ENCODE results near the gene MRPL20. TPM values are rescaled to one million over a fixed set of nuclear protein-coding genes. Genes with fewer than 3 reads are reported as not detected.

The MRPL20 gene
- total and polyA plus RNA-seq, 2 donors (not counting 3 experiments of a cell fraction or from before 2014, with no cell fraction given): 134 to 152 TPM

DNA sequence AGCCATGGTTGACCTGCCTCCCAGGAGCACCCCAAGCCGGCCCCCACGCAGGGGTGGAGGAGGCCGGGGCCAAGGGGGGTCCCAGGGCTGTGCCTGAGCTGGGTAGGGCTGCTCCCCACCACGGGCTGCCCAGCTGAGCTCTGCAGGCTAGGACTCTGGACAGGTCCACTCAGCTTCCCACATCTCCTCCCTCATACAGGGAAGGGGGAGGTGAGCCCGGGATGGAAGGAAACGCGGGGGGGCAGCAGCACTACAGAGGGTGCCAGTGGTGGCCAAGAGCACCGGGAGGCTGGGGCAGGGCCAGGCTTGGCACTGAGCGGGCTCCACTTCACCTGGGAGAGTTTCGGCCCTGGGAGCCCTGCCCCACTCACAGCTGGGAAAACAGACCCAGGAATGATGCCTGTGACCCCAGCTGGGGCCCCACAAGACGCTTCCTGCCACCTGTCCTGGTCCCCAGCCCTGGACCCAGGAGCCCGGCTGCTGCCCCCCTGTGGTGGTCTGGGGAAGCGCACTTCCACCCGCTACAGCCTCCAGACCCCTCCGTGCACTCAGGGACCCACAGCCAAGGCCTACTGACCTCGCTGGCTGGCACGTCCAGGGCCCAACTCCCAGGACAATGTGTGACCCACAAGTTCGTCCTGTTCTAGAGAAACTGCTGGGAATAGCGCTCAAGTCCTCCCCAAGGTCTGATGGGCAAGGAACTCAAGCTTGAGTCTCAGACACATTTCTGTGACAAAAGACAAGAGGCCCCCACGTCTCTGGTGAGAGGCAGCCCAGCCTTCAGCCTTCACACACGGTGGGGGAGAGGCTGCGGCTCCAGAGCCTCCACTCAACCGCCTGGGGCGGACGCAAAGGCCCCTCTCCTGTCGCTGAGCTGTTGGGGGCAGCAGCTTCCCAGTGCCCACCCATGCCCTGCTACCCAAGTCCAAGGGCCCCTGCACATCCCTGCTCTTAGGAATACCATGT is 35.1 kb downstream of the MRPL20 start:
- no peaks in the 10 kb centered on the region for H3K9me3 ChIP-seq (replicated peaks; ENCODE audit: control insufficient read depth, insufficient read depth, low read length)
- DNase-seq (ENCODE audit: low read depth, low spot score) (peak; percentile 52), FAIRE-seq (peak; percentile 50)
- no peak for TF ChIP-seq GATA2 (IDR thresholded peaks at IDR 0.05; ENCODE audit: insufficient read depth, insufficient read length, low read depth, low read length)
- no peak for TF ChIP-seq FOS (IDR thresholded peaks at IDR 0.05; ENCODE audit: borderline replicate concordance, insufficient read depth, low read length)
- TF ChIP-seq MYC (IDR thresholded peaks at IDR 0.05; ENCODE audit: low read depth, low read length): no peak
- TF ChIP-seq, protein P1, sequence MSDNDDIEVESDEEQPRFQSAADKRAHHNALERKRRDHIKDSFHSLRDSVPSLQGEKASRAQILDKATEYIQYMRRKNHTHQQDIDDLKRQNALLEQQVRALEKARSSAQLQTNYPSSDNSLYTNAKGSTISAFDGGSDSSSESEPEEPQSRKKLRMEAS (IDR thresholded peaks at IDR 0.05; ENCODE audit: insufficient read depth, insufficient read length): no peak
- peak; percentile 43 for TF ChIP-seq POLR2A (IDR thresholded peaks at IDR 0.05; ENCODE audit: low read depth, low read length)
- no peak for TF ChIP-seq POLR2AphosphoS5 (IDR thresholded peaks at IDR 0.05; ENCODE audit: insufficient read depth, low read depth, low read length)
- no peak for TF ChIP-seq JUN (IDR thresholded peaks at IDR 0.05; ENCODE audit: borderline replicate concordance, insufficient read depth, insufficient read length, low read depth)
- TF ChIP-seq, protein P2, sequence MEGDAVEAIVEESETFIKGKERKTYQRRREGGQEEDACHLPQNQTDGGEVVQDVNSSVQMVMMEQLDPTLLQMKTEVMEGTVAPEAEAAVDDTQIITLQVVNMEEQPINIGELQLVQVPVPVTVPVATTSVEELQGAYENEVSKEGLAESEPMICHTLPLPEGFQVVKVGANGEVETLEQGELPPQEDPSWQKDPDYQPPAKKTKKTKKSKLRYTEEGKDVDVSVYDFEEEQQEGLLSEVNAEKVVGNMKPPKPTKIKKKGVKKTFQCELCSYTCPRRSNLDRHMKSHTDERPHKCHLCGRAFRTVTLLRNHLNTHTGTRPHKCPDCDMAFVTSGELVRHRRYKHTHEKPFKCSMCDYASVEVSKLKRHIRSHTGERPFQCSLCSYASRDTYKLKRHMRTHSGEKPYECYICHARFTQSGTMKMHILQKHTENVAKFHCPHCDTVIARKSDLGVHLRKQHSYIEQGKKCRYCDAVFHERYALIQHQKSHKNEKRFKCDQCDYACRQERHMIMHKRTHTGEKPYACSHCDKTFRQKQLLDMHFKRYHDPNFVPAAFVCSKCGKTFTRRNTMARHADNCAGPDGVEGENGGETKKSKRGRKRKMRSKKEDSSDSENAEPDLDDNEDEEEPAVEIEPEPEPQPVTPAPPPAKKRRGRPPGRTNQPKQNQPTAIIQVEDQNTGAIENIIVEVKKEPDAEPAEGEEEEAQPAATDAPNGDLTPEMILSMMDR (IDR thresholded peaks at IDR 0.05; ENCODE audit: extremely low read depth in 1 of 2, insufficient read depth in 1 of 2, low read depth in 1 of 2, low read length in 2 of 2): peak; percentile 91 to 98
- no peak for TF ChIP-seq EZH2 (IDR thresholded peaks at IDR 0.05; ENCODE audit: borderline replicate concordance, low read depth, low read length, severe bottlenecking)
- no peak overlapping the region for H3K27ac ChIP-seq (ENCODE audit: insufficient read depth, low read depth, low read length)
- H3K4me2 ChIP-seq (ENCODE audit: insufficient read depth, low read length): no peak overlapping the region
- H3K4me1 ChIP-seq (ENCODE audit: control insufficient read depth, extremely low read depth, insufficient read depth, low read length): peaks cover 13% of the 10 kb centered on the region
- no peaks in the 10 kb centered on the region for H3K9me1 ChIP-seq (replicated peaks; ENCODE audit: control insufficient read depth, extremely low read depth, insufficient read depth, low read length)
- intact Hi-C loops (cut with micrococcal nuclease): no loop called here
- peaks cover 19% of the 10 kb centered on the region for H3K79me2 ChIP-seq (ENCODE audit: control insufficient read depth, insufficient read depth, low read length)
- no peak overlapping the region for H3K4me3 ChIP-seq (replicated peaks in 1 of 3; ENCODE audit: insufficient read depth in 1 of 3, low read depth in 1 of 3, low read length in 3 of 3)
- H3K9ac ChIP-seq (replicated peaks; ENCODE audit: extremely low read depth, insufficient read depth, low read length): no peak overlapping the region
- H2AFZ ChIP-seq (ENCODE audit: low read depth, low read length): no peak overlapping the region
- dilution Hi-C loops (cut with MboI; ENCODE audit: extremely low pct_ligation_motif_present, low sequenced_read_pairs): no loop called here
- ChIA-PET CTCF (interaction anchor here (0.7 to 2.4 kb wide), 16 partner anchors 10 to 252 kb away, joined by 3 to 9 read pairs (median 4); partner anchors contain the start of genes CCNL2 and DVL1), POLR2A (no interaction called here)
- H4K20me1 ChIP-seq (replicated peaks; ENCODE audit: control insufficient read depth, extremely low read depth, insufficient read depth, low read length): no peaks in the 10 kb centered on the region
- BruUV-seq (replicated peaks): no TSS peak
- no peaks in the 10 kb centered on the region for H3K27me3 ChIP-seq (ENCODE audit: control insufficient read depth in 2 of 2, insufficient read depth in 2 of 2, low read length in 2 of 2)
- H3K36me3 ChIP-seq (ENCODE audit: control insufficient read depth in 2 of 2, extremely low read depth in 1 of 2, insufficient read depth in 2 of 2, low read length in 2 of 2): peaks cover 0 to 3% of the 10 kb centered on the region in 2 experiments
